Embryonic facial prominence (tissue), 1 donor: ENCODE data around the gene ZBTB20.

Experiments used
- DNase-seq: peaks from one replicate; pipeline ENCODE4 v3.0.0-alpha.2; 2016; ENCODE audit errors: extremely low spot score

ZBTB20 gene

GRCh38 chr3:114627770-114628169 lies 519.3 kb downstream of the ZBTB20 start:
- no peak for DNase-seq

- DNase-seq = no peak
Measured at GRCh38 chr3:114626751-114627150, 520.3 kb downstream of the ZBTB20 start.

- no peak for DNase-seq
Measured at GRCh38 chr3:114624571-114625181, 522.4 kb downstream of the ZBTB20 start.

GRCh38 chr3:114624047-114624445 lies 523.0 kb downstream of the ZBTB20 start:
- DNase-seq = no peak

- DNase-seq = no peak
Measured at GRCh38 chr3:114623420-114624046, 523.6 kb downstream of the ZBTB20 start.

- no peak for DNase-seq
Measured at GRCh38 chr3:114622001-114622400, 525.1 kb downstream of the ZBTB20 start.

- DNase-seq = no peak
Measured at GRCh38 chr3:114619771-114620170, 527.3 kb downstream of the ZBTB20 start.

- DNase-seq = no peak
Measured at GRCh38 chr3:114615523-114616085, 531.5 kb downstream of the ZBTB20 start.

- no peak for DNase-seq
Measured at GRCh38 chr3:114609973-114610630, 537.0 kb downstream of the ZBTB20 start.

GRCh38 chr3:114608293-114608692 lies 538.8 kb downstream of the ZBTB20 start:
- DNase-seq = no peak

GRCh38 chr3:114606336-114606735 lies 540.8 kb downstream of the ZBTB20 start:
- no peak for DNase-seq

GRCh38 chr3:114600571-114600970 lies 546.5 kb downstream of the ZBTB20 start:
- DNase-seq = no peak

GRCh38 chr3:114597871-114598270 lies 549.2 kb downstream of the ZBTB20 start:
- DNase-seq = no peak

- no peak for DNase-seq
Measured at GRCh38 chr3:114597012-114597411, 550.1 kb downstream of the ZBTB20 start.

- DNase-seq = no peak
Measured at GRCh38 chr3:114596147-114596546, 550.9 kb downstream of the ZBTB20 start.

- DNase-seq = no peak
Measured at GRCh38 chr3:114595522-114596028, 551.5 kb downstream of the ZBTB20 start.

- DNase-seq = no peak
Measured at GRCh38 chr3:114590309-114591047, 556.6 kb downstream of the ZBTB20 start.

- DNase-seq = no peak
Measured at GRCh38 chr3:114587986-114588385, 559.1 kb downstream of the ZBTB20 start.

GRCh38 chr3:114586119-114586518 lies 561.0 kb downstream of the ZBTB20 start:
- DNase-seq = no peak

GRCh38 chr3:114585687-114586086 lies 561.4 kb downstream of the ZBTB20 start:
- no peak for DNase-seq

- no peak for DNase-seq
Measured at GRCh38 chr3:114584734-114585371, 562.2 kb downstream of the ZBTB20 start.
